Measurements from ENCODE around the gene ATP1B2.

ATP1B2 gene

GRCh38 chr17:7706631-7707354 lies 56.1 kb downstream of the ATP1B2 start:
- in situ Hi-C loops (cut with MboI; ENCODE audit: low sequenced_read_pairs): no loop called here

All from HL-60/S4 treated with phorbol 12-myristate 13-acetate at 8.2 ng/mL for 4 days and 3 days (cell line).